ENCODE data around the gene LRRC45. TPM values are rescaled to one million over a fixed set of nuclear protein-coding genes. Genes with fewer than 3 reads are reported as not detected.

LRRC45 gene
- total RNA-seq, 1 donor from 2014 or later: 29.4 TPM

- no peak for TF ChIP-seq CTCF (conservative IDR thresholded peaks at IDR 0.05)
- Mint-ChIP-seq H3K4me3 (no peak overlapping the region), H3K4me1 (ENCODE audit: unreplicated experiment) (peaks cover 4% of the 10 kb centered on the region), H3K36me3 (peaks cover 5% of the 10 kb centered on the region), H3K9me3 (no peaks in the 10 kb centered on the region), H3K27ac (no peak overlapping the region), H3K27me3 (no peaks in the 10 kb centered on the region)
- no peak for DNase-seq (ENCODE audit: extremely low spot score, unreplicated experiment)
Observed at GRCh38 chr17:82045936-82046484, 22.9 kb downstream of the LRRC45 start.

GRCh38 chr17:82046903-82047302 is 23.8 kb downstream of the LRRC45 start:
- TF ChIP-seq CTCF (conservative IDR thresholded peaks at IDR 0.05): no peak
- no peak overlapping the region for H3K4me3 Mint-ChIP-seq
- H3K36me3 Mint-ChIP-seq: peaks cover 5% of the 10 kb centered on the region
- no peak for DNase-seq (ENCODE audit: extremely low spot score, unreplicated experiment)
- H3K27me3 Mint-ChIP-seq: no peaks in the 10 kb centered on the region
- H3K9me3 Mint-ChIP-seq: no peaks in the 10 kb centered on the region
- no peaks in the 10 kb centered on the region for H3K4me1 Mint-ChIP-seq (ENCODE audit: unreplicated experiment)
- no peak overlapping the region for H3K27ac Mint-ChIP-seq

- no peak for DNase-seq (ENCODE audit: extremely low spot score, unreplicated experiment)
- no peak for TF ChIP-seq CTCF (conservative IDR thresholded peaks at IDR 0.05)
- Mint-ChIP-seq H3K4me1 (ENCODE audit: unreplicated experiment) (no peaks in the 10 kb centered on the region), H3K4me3 (peak overlapping the region; percentile 16), H3K27ac (no peak overlapping the region), H3K27me3 (no peaks in the 10 kb centered on the region), H3K36me3 (peaks cover 5% of the 10 kb centered on the region), H3K9me3 (no peaks in the 10 kb centered on the region)
Observed at GRCh38 chr17:82047379-82047778, 24.3 kb downstream of the LRRC45 start.

- TF ChIP-seq CTCF (conservative IDR thresholded peaks at IDR 0.05): no peak
- no peak overlapping the region for H3K27ac Mint-ChIP-seq
- no peaks in the 10 kb centered on the region for H3K27me3 Mint-ChIP-seq
- peaks cover 5% of the 10 kb centered on the region for H3K36me3 Mint-ChIP-seq
- DNase-seq (ENCODE audit: extremely low spot score, unreplicated experiment): no peak
- no peaks in the 10 kb centered on the region for H3K4me1 Mint-ChIP-seq (ENCODE audit: unreplicated experiment)
- no peaks in the 10 kb centered on the region for H3K9me3 Mint-ChIP-seq
- H3K4me3 Mint-ChIP-seq: peak overlapping the region; percentile 16
Observed at GRCh38 chr17:82047914-82048570, 24.9 kb downstream of the LRRC45 start.

GRCh38 chr17:82048571-82048971 is 25.5 kb downstream of the LRRC45 start:
- H3K4me3 Mint-ChIP-seq: no peak overlapping the region
- DNase-seq (ENCODE audit: extremely low spot score, unreplicated experiment): no peak
- H3K9me3 Mint-ChIP-seq: no peaks in the 10 kb centered on the region
- H3K36me3 Mint-ChIP-seq: peaks cover 5% of the 10 kb centered on the region
- no peaks in the 10 kb centered on the region for H3K27me3 Mint-ChIP-seq
- no peak overlapping the region for H3K27ac Mint-ChIP-seq
- no peaks in the 10 kb centered on the region for H3K4me1 Mint-ChIP-seq (ENCODE audit: unreplicated experiment)
- TF ChIP-seq CTCF (conservative IDR thresholded peaks at IDR 0.05): no peak
